SIG-M5 treated with dmso at 0.1 percent for 504 hours (cell line): ENCODE measurements around the gene SYT5.
A peak's percentile ranks its signal among the peaks of the same experiment; 100 is the strongest.
"Not testable (repeated sequence)": the region's sequence is repeated elsewhere in the genome, so short reads cannot be mapped to it uniquely, and the experiment has no call there.

Experiments used
- DNase-seq: peaks from one replicate; lab custom pipeline; 2025; ENCODE audit not compliant: unreplicated experiment; lab: John Stamatoyannopoulos, UW

The SYT5 gene

GRCh38 chr19:55179606-55180484 lies at the start of gene SYT5:
Gene SYT5 (minus strand): TSS chr19:55180289. CDS start chr19:55179041, 1,248 bp downstream.
- no peak for DNase-seq

GRCh38 chr19:55229789-55230182 lies 49.7 kb upstream of the SYT5 start:
- no peak for DNase-seq

GRCh38 chr19:55229145-55229788 lies 49.2 kb upstream of the SYT5 start:
- DNase-seq: no peak

GRCh38 chr19:55228403-55229031 lies 48.4 kb upstream of the SYT5 start, which contains the start of gene TMEM86B:
Gene TMEM86B (minus strand): TSS chr19:55228763. CDS start chr19:55228741, 22 bp downstream.
- no peak for DNase-seq

GRCh38 chr19:55228015-55228391 lies 47.9 kb upstream of the SYT5 start:
- DNase-seq: no peak

- DNase-seq: no peak
These were observed 47.3 kb upstream of the SYT5 start for GRCh38 chr19:55227241-55228014.

- DNase-seq: no peak
These were observed 46.7 kb upstream of the SYT5 start for GRCh38 chr19:55226788-55227187.

GRCh38 chr19:55226273-55226672 lies 46.2 kb upstream of the SYT5 start:
- DNase-seq: no peak

- DNase-seq: no peak
These were observed 45.4 kb upstream of the SYT5 start for GRCh38 chr19:55225415-55225958.

GRCh38 chr19:55224679-55225414 lies 44.8 kb upstream of the SYT5 start:
- not testable (repeated sequence) for DNase-seq

GRCh38 chr19:55224038-55224665 lies 44.1 kb upstream of the SYT5 start:
- DNase-seq: no peak

GRCh38 chr19:55223291-55224037 lies 43.4 kb upstream of the SYT5 start:
- DNase-seq: no peak

- no peak for DNase-seq
These were observed 40.4 kb upstream of the SYT5 start for GRCh38 chr19:55220525-55220924.

GRCh38 chr19:55216461-55217198 lies 36.5 kb upstream of the SYT5 start:
- peak; percentile 95 for DNase-seq

GRCh38 chr19:55213547-55213946 lies 33.5 kb upstream of the SYT5 start:
- DNase-seq: no peak

GRCh38 chr19:55212447-55212846 lies 32.4 kb upstream of the SYT5 start:
- DNase-seq: peak; percentile 76

- peak; percentile 51 for DNase-seq
These were observed 29.8 kb upstream of the SYT5 start for GRCh38 chr19:55209693-55210472.
